Measurements from ENCODE around the gene KPNB1.

KPNB1 gene

DNA sequence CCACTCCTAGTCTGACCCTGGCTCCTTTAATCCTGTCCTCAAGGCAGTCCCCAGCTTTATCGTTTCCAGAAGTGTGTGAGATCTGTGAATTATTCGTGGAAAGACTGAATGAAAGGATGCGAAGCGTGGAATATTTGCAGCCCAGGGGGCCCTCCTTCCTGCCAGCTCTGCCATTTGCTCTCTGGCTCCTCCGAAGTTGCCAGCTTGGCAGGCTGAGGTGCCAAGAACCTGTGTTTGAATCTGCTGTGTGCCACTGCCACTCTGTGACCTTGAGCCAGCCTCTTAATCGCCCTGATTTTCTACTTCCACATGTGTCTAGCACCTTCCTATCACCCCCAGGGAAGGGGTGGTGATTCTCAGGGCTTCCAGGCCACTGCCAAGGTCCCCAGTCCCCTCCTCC lies 55.0 kb downstream of the KPNB1 start:
- no peak for DNase-seq (ENCODE audit: low read depth)
- TF ChIP-seq CTCF (IDR thresholded peaks at IDR 0.05; ENCODE audit: low read depth, low read length, missing control alignments) = no peak
- no peak overlapping the region for H3K4me3 ChIP-seq (ENCODE audit: low read depth, low read length)

GRCh38 chr17:47705536-47706530 lies 56.1 kb downstream of the KPNB1 start:
- DNase-seq (ENCODE audit: low read depth) = no peak
- TF ChIP-seq CTCF (IDR thresholded peaks at IDR 0.05; ENCODE audit: low read depth, low read length, missing control alignments) = no peak
- no peak overlapping the region for H3K4me3 ChIP-seq (ENCODE audit: low read depth, low read length)

DNA sequence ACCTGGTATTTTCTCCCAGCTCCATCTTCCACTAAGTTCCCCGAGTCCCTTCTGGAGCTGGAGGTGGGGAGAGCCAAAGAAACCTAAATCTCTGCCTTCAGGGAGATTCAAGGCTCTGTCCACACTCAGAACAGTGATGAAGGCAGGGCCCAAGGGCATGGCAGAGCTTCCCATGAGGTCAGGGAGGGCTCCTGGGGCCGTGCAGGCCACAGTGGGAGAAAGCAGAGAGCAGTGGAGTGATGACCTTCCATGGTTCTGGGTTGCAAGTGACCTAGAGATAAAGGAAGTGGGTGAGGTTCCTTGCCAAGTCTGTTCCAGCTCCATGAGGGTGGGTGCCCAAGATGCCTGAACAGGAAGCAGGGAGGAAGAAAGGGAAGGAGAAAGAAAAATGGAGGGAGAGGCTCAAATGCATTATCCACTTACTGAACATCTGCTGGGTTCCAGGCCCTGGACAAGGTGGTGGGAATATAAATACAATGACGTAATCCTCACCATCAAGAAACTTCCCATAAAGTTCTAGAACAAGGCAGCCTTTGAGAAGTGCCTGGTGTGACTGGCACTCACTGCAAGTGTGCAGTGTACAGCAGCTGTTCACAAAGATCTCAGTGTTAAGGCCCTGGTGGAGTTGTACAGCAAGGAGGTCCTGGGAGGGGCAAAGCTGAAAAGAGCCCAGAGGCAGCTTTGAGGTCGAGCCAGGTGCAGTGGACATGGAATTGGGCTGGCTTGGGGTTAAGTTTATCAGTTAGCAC lies 57.5 kb downstream of the KPNB1 start:
- H3K4me3 ChIP-seq (ENCODE audit: low read depth, low read length) = no peak overlapping the region
- DNase-seq (ENCODE audit: low read depth) = no peak
- TF ChIP-seq CTCF (IDR thresholded peaks at IDR 0.05; ENCODE audit: low read depth, low read length, missing control alignments) = no peak

GRCh38 chr17:47707884-47708283 lies 58.2 kb downstream of the KPNB1 start:
- no peak for DNase-seq (ENCODE audit: low read depth)
- no peak for TF ChIP-seq CTCF (IDR thresholded peaks at IDR 0.05; ENCODE audit: low read depth, low read length, missing control alignments)
- H3K4me3 ChIP-seq (ENCODE audit: low read depth, low read length) = no peak overlapping the region

- no peak overlapping the region for H3K4me3 ChIP-seq (ENCODE audit: low read depth, low read length)
- DNase-seq (ENCODE audit: low read depth) = no peak
- no peak for TF ChIP-seq CTCF (IDR thresholded peaks at IDR 0.05; ENCODE audit: low read depth, low read length, missing control alignments)
Observed at GRCh38 chr17:47708312-47708863, 58.7 kb downstream of the KPNB1 start.

- no peak for TF ChIP-seq CTCF (IDR thresholded peaks at IDR 0.05; ENCODE audit: low read depth, low read length, missing control alignments)
- DNase-seq (ENCODE audit: low read depth) = no peak
- H3K4me3 ChIP-seq (ENCODE audit: low read depth, low read length) = no peak overlapping the region
Observed at GRCh38 chr17:47708864-47709541, 59.3 kb downstream of the KPNB1 start.

Data from GM12864 (cell line).